T-helper 17 cell (primary cell): Measurements from ENCODE around the gene SCN4A. TPM values are rescaled to one million over a fixed set of nuclear protein-coding genes. Genes with fewer than 3 reads are reported as not detected.
"Not testable (repeated sequence)": the region's sequence is repeated elsewhere in the genome, so short reads cannot be mapped to it uniquely, and the experiment has no call there.

Experiments
- ATAC-seq: fragments of 150-1000 bp; cut with Tn5 transposase; 2 replicates; pipeline ENCODE4 v1.10.0; 2021; ENCODE audit warnings: mild to moderate bottlenecking, moderate library complexity
- DNase-seq, 3 donors: peaks; one replicate each; pipeline versions ENCODE4 v3.0.0 to v3.0.0-alpha.2; 2020 to 2021
- H3K9me3 ChIP-seq: one replicate; pipeline ENCODE4 v1.7.0; 2013; ENCODE audit warnings: low read length, mild to moderate bottlenecking; ENCODE audit not compliant: control insufficient read depth, poor library complexity, severe bottlenecking
- H3K27ac Mint-ChIP-seq: one replicate; pipeline ENCODE4 v1.8.0; 2022; ENCODE audit warnings: mild to moderate bottlenecking, moderate library complexity, mixed read lengths
- H3K27me3 Mint-ChIP-seq: one replicate; pipeline ENCODE4 v1.8.0; 2022; ENCODE audit warnings: mixed read lengths
- H3K36me3 Mint-ChIP-seq: one replicate; pipeline ENCODE4 v1.8.0; 2022; ENCODE audit warnings: low read depth, mixed read lengths
- H3K4me1 Mint-ChIP-seq: one replicate; pipeline ENCODE4 v1.8.0; 2022; ENCODE audit warnings: mild to moderate bottlenecking, mixed read lengths
- H3K4me3 Mint-ChIP-seq: one replicate; pipeline ENCODE4 v1.8.0; 2022; ENCODE audit warnings: mild to moderate bottlenecking, moderate library complexity, mixed read lengths
- total RNA-seq, 4 donors: library from RNA in 2 of 4; stranded (reverse) in 2 of 4; gene quantifications; one replicate each; pipeline ENCODE4 v1.2.3 and lab custom pipeline; 2022 to 2026

Gene SCN4A
- total RNA-seq (under 1 TPM; 0.02 to 0.16 TPM), total RNA-seq (lab: John Stamatoyannopoulos, UW) (0 to 0.53 reads per million in 2 donors)

DNA sequence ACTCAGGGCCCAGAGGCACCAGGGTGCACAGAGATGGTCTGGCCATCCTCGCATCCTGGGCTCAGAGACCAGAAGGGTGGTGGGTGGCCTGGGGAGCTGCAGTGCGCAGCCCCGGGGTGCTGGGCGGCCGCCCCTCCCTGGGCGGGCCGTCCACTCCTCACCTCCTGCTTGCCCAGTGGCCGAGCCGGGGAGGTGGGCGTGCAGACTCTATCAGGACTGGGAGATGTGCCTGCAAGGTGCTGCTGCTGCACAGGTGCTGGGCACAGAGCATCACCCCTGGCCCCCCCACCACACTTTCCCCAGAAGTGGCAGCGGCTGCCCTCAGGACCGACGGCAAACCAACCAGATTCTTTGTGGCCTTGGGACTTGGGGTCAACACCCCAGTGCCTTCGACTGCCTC, at the start of gene SCN4A:
TSS of gene SCN4A (minus strand) at position 123 of the 400 bp plus-strand sequence. CDS start at position 46, 77 bp downstream.
- Mint-ChIP-seq H3K27ac (no peak within 1 kb of the TSS), H3K27me3 (no peaks in the 10 kb centered on the region), H3K36me3 (no peaks in the 10 kb centered on the region), H3K4me1 (peaks cover 29% of the 10 kb centered on the region), H3K4me3 (peak within 1 kb of the TSS; percentile 47)
- H3K9me3 ChIP-seq = no peaks in the 10 kb centered on the region
- ATAC-seq = no peak
- DNase-seq = no peak

- peaks cover 47% of the 10 kb centered on the region for H3K4me1 Mint-ChIP-seq
- H3K36me3 Mint-ChIP-seq = no peaks in the 10 kb centered on the region
- H3K27me3 Mint-ChIP-seq = no peaks in the 10 kb centered on the region
- peak within 1 kb of the TSS; percentile 97 for H3K4me3 Mint-ChIP-seq
- H3K9me3 ChIP-seq = no peaks in the 10 kb centered on the region
- DNase-seq (peak; percentile 75 to 89 (median 77)), ATAC-seq (peak; percentile 78)
- H3K27ac Mint-ChIP-seq = peak within 1 kb of the TSS; percentile 100
Measured at GRCh38 chr17:64020056-64020766, 47.5 kb upstream of the SCN4A start, which contains the start of gene ICAM2. TSS of gene ICAM2 (minus strand) at chr17:64020633. CDS start at chr17:64006691, 13,942 bp downstream.

GRCh38 chr17:64019551-64019961, 46.8 kb upstream of the SCN4A start:
- Mint-ChIP-seq H3K27ac (peak overlapping the region; percentile 100), H3K4me3 (peak overlapping the region; percentile 97), H3K4me1 (peaks cover 45% of the 10 kb centered on the region)
- ATAC-seq = peak; percentile 18
- H3K27me3 Mint-ChIP-seq, H3K36me3 Mint-ChIP-seq, H3K9me3 ChIP-seq, DNase-seq: not testable (repeated sequence)

GRCh38 chr17:64017381-64017980, 44.8 kb upstream of the SCN4A start:
- Mint-ChIP-seq H3K4me1 (peaks cover 39% of the 10 kb centered on the region), H3K4me3 (peak overlapping the region; percentile 97), H3K27ac (peak overlapping the region; percentile 100), H3K27me3 (no peaks in the 10 kb centered on the region), H3K36me3 (no peaks in the 10 kb centered on the region)
- ATAC-seq (no peak), DNase-seq (no peak)
- H3K9me3 ChIP-seq = no peaks in the 10 kb centered on the region

- Mint-ChIP-seq H3K27me3 (no peaks in the 10 kb centered on the region), H3K4me1 (peaks cover 38% of the 10 kb centered on the region), H3K27ac (peak overlapping the region; percentile 100), H3K36me3 (no peaks in the 10 kb centered on the region), H3K4me3 (peak overlapping the region; percentile 90)
- no peaks in the 10 kb centered on the region for H3K9me3 ChIP-seq
- ATAC-seq (no peak), DNase-seq (no peak)
Measured at GRCh38 chr17:64016974-64017373, 44.3 kb upstream of the SCN4A start.

- ATAC-seq = no peak
- Mint-ChIP-seq H3K27me3 (no peaks in the 10 kb centered on the region), H3K27ac (peak overlapping the region; percentile 100), H3K4me3 (peak overlapping the region; percentile 90), H3K36me3 (peaks cover 4% of the 10 kb centered on the region), H3K4me1 (peaks cover 43% of the 10 kb centered on the region)
- no peaks in the 10 kb centered on the region for H3K9me3 ChIP-seq
- no peak for DNase-seq
Measured at GRCh38 chr17:64016231-64016784, 43.6 kb upstream of the SCN4A start.

DNA sequence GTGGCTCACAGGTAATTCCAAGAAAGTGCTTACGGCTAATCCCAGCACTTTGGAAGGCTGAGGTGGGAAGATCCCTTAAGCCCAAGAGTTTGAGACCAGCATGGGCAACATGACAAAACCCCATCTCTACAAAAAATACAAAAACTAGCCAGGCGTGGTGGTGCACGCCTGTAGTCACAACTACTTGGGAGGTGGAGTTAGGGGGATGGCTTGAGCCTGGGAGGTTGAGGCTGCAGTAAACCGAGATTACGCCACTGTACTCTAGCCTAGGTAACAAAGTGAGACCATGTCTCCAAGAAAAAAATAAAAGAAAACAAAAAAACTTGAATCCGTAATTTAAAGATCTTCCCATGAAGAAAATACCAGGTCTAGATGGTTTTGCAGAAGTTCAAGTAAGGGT, 42.7 kb upstream of the SCN4A start:
- H3K4me3 Mint-ChIP-seq = peak overlapping the region; percentile 90
- no peaks in the 10 kb centered on the region for H3K27me3 Mint-ChIP-seq
- DNase-seq (no peak), ATAC-seq (no peak)
- H3K36me3 Mint-ChIP-seq = peaks cover 6% of the 10 kb centered on the region
- no peaks in the 10 kb centered on the region for H3K9me3 ChIP-seq
- peaks cover 47% of the 10 kb centered on the region for H3K4me1 Mint-ChIP-seq
- peak overlapping the region; percentile 100 for H3K27ac Mint-ChIP-seq

GRCh38 chr17:64009571-64010402, 37.1 kb upstream of the SCN4A start:
- DNase-seq (no peak), ATAC-seq (peak; percentile 44)
- Mint-ChIP-seq H3K27me3 (no peaks in the 10 kb centered on the region), H3K4me1 (peaks cover 58% of the 10 kb centered on the region), H3K4me3 (peak overlapping the region; percentile 45), H3K36me3 (peaks cover 6% of the 10 kb centered on the region), H3K27ac (peak overlapping the region; percentile 81)
- no peaks in the 10 kb centered on the region for H3K9me3 ChIP-seq

DNA sequence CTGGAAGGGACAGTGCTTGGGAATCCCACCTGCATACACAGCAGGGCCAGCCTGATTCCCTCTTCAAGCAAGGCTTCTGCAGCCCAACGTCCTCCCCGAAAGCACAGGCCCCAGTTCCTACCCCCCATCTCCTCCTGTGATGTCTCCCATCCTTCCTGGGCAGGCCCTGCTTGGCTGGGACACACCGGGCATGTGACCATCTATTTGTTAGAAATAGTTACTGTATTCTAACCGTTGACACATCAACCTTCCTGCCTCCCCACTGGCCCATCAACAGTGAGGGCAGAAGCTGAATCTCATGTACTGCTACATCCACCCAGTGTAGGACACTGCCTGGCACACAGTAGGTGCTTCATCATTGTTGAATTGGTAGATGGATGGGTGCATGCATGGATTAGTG, 36.1 kb upstream of the SCN4A start:
- Mint-ChIP-seq H3K27me3 (no peaks in the 10 kb centered on the region), H3K4me3 (no peak overlapping the region), H3K36me3 (peaks cover 6% of the 10 kb centered on the region), H3K27ac (peak overlapping the region; percentile 81), H3K4me1 (peaks cover 52% of the 10 kb centered on the region)
- ATAC-seq = no peak
- no peaks in the 10 kb centered on the region for H3K9me3 ChIP-seq
- no peak for DNase-seq

DNA sequence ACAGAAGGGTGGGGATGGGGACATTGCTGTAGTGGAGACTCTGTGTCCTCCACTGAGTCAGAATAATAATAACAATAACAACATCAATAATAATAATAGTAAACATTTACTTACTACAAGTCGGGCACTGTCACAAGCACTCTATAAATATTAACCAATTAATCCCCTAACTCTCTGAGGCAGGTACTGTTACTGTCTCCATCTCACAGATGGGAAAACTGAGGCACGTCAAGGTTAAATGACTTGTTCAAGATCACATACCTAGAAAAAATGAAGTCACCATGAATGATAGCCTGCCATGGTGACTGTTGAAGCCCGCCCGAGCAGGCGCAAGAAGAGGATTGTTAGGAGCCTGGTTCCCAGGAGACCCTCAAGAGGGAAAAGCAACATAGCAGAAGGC, 35.6 kb upstream of the SCN4A start:
- Mint-ChIP-seq H3K4me3 (no peak overlapping the region), H3K4me1 (peaks cover 51% of the 10 kb centered on the region), H3K27me3 (no peaks in the 10 kb centered on the region), H3K27ac (peak overlapping the region; percentile 81), H3K36me3 (peaks cover 6% of the 10 kb centered on the region)
- ATAC-seq (no peak), DNase-seq (no peak)
- no peaks in the 10 kb centered on the region for H3K9me3 ChIP-seq

- H3K27ac Mint-ChIP-seq = peak overlapping the region; percentile 81
- H3K4me3 Mint-ChIP-seq = no peak overlapping the region
- peaks cover 6% of the 10 kb centered on the region for H3K36me3 Mint-ChIP-seq
- ATAC-seq (no peak), DNase-seq (no peak)
- H3K4me1 Mint-ChIP-seq = peaks cover 50% of the 10 kb centered on the region
- no peaks in the 10 kb centered on the region for H3K9me3 ChIP-seq
- no peaks in the 10 kb centered on the region for H3K27me3 Mint-ChIP-seq
Measured at GRCh38 chr17:64007838-64008282, 35.1 kb upstream of the SCN4A start.

DNA sequence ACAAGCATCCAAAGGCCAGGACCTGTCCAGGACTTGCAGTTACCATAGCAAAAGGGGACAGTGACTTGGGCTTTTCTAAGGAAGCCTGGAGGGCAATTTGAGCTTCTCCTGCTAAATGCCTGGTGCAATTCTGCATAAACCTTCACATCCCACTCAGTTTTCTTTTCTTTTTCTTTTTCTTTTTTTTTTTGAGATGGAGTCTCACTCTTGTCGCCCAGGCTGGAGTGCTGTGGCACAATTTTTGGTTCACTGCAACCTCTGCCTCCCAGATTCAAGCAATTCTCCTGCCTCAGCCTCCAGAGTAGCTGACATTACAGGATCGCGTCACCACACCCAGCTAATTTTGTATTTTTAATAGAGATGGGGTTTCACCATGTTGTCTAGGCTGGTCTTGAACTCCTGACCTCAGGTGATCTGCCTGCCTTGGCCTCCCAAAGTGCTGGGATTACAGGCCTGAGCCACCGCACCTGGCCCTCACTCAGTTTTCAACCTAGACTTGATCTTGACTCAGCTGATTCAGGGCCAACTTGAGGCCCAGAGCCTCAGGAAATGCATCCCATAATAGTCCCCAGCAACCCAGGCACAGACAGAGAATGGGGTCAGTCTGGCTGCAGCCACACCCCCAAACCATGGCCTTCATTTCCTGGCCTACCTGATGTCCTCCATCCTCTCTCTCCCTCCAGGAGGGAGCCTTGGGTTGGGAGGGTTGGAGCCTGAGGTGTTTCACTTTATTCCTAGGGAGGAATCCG, 34.5 kb upstream of the SCN4A start:
- not testable (repeated sequence) for H3K36me3 Mint-ChIP-seq, H3K27me3 Mint-ChIP-seq, H3K9me3 ChIP-seq, ATAC-seq, DNase-seq
- Mint-ChIP-seq H3K27ac (peak overlapping the region; percentile 92), H3K4me1 (peaks cover 50% of the 10 kb centered on the region), H3K4me3 (peak overlapping the region; percentile 43)
